ENCODE measurements around the gene TMEM165. TPM values are rescaled to one million over a fixed set of nuclear protein-coding genes. Genes with fewer than 3 reads are reported as not detected.

The TMEM165 gene
- total RNA-seq, 2 donors from 2014 or later = 75.5 to 90.1 TPM

DNA sequence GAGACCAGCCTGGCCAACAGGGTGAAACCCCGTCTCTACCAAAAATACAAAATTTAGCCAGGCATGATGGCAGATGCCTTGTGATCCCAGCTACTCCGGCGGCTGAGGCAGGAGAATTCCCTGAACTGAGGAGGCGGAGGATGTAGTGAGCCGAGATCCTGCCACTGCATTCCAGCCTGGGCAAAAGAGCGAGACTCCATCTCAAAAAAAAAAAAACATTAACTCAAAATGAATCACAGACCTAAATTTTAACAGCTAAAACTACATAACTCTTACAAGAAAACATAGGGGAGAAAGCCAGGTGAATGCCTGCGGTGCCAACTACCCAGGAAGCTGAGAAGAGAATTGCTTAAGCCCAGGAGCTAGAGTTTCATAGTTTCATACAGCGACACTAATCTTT is 54.8 kb downstream of the TMEM165 start:
- Histone ChIP-seq H3K4me3 (no peak overlapping the region), H3K27ac (no peak overlapping the region), H3K9me3 (no peaks in the 10 kb centered on the region), H3K27me3 (no peaks in the 10 kb centered on the region), H3K4me1 (no peaks in the 10 kb centered on the region), H3K36me3 (peaks cover 45% of the 10 kb centered on the region)
- TF ChIP-seq, protein P1, sequence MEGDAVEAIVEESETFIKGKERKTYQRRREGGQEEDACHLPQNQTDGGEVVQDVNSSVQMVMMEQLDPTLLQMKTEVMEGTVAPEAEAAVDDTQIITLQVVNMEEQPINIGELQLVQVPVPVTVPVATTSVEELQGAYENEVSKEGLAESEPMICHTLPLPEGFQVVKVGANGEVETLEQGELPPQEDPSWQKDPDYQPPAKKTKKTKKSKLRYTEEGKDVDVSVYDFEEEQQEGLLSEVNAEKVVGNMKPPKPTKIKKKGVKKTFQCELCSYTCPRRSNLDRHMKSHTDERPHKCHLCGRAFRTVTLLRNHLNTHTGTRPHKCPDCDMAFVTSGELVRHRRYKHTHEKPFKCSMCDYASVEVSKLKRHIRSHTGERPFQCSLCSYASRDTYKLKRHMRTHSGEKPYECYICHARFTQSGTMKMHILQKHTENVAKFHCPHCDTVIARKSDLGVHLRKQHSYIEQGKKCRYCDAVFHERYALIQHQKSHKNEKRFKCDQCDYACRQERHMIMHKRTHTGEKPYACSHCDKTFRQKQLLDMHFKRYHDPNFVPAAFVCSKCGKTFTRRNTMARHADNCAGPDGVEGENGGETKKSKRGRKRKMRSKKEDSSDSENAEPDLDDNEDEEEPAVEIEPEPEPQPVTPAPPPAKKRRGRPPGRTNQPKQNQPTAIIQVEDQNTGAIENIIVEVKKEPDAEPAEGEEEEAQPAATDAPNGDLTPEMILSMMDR (IDR thresholded peaks at IDR 0.05) = no peak
- no peak for DNase-seq (ENCODE audit: low spot score)

DNA sequence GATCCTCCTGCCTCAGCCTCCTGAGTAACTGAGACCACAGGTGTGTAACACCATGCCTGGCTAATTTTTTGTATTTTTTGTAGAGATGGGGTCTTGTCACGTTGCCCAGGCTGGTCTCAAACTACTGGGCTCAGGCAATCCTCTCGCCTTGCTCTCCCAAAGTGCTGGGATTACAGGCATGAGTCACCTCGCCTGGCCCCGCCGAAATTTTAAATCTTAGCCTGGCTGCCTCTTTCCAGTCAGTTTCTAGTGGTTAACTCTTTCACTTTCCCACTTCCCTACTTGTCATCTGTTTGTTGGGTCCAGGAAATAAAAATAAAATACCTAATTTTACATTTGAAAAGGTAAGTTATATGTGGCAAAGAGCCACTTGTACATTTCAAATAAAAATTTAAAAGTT is 62.4 kb downstream of the TMEM165 start:
- no peaks in the 10 kb centered on the region for H3K27me3 ChIP-seq
- no peak for DNase-seq (ENCODE audit: low spot score)
- H3K27ac ChIP-seq = no peak overlapping the region
- H3K4me3 ChIP-seq = no peak overlapping the region
- TF ChIP-seq, protein P1 (IDR thresholded peaks at IDR 0.05) = no peak
- H3K4me1 ChIP-seq = no peaks in the 10 kb centered on the region
- H3K36me3 ChIP-seq = peaks cover 4% of the 10 kb centered on the region
- no peaks in the 10 kb centered on the region for H3K9me3 ChIP-seq

DNA sequence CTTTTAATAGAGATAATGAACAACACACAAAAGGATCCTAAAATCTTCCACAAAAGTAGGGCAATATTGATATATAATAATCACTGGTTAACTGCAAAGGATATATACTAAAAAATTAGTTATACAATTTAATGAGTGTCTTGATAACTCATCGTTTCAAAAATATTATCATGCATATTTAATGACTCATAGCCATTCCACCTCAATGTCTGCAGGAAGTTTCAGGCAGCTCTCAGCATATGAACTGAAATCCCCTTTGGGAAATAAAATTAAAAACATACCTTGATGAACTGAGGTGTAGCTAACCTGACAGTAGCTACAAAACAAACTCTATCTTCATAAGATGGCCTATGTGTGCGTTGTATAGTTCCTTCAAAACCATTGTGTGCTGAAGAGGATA is 62.9 kb downstream of the TMEM165 start:
- Histone ChIP-seq H3K36me3 (peaks cover 4% of the 10 kb centered on the region), H3K4me1 (no peaks in the 10 kb centered on the region), H3K9me3 (no peaks in the 10 kb centered on the region), H3K27me3 (no peaks in the 10 kb centered on the region), H3K4me3 (no peak overlapping the region), H3K27ac (no peak overlapping the region)
- no peak for DNase-seq (ENCODE audit: low spot score)
- TF ChIP-seq, protein P1 (IDR thresholded peaks at IDR 0.05) = no peak

DNA sequence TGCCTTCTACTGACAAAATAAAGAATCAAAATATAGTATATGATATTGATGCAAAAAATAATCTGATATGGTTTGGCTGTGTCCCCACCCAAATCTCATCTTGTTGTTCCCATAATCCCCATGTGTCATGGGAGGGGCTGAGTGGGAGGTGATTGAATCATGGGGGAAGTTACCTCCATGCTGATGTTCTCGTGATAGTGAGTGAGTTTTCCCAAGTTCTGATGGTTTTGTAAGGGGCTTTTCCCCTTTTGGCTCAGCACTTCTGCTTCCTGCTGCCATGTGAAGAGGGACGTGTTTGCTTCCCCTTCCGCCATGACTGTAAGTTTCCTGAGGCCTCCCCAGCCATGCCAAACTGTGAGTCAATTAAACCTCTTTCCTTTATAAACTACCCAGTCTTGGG is 70.2 kb downstream of the TMEM165 start:
- TF ChIP-seq, protein P1 (IDR thresholded peaks at IDR 0.05) = no peak
- H3K9me3 ChIP-seq = no peaks in the 10 kb centered on the region
- no peak overlapping the region for H3K4me3 ChIP-seq
- no peak overlapping the region for H3K27ac ChIP-seq
- no peak for DNase-seq (ENCODE audit: low spot score)
- no peaks in the 10 kb centered on the region for H3K4me1 ChIP-seq
- no peaks in the 10 kb centered on the region for H3K27me3 ChIP-seq
- H3K36me3 ChIP-seq = peaks cover 16% of the 10 kb centered on the region

DNA sequence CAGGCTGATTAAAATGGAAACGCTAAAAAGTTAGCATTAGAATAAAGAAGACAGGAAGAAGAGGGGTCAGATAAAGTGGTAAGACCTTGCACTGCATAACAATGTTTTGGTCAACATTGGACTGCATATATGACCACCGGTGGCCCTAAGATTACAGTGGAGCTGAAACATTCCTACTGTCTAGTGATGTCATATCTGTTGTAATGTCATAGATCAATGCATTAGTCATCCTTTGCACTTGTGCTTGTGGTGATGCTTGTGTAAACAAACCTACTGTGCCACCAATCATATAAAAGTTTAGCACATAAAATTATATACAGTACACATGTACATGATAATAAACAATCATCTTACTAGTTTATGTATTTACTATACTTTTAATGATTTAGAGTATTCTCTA is 73.0 kb downstream of the TMEM165 start:
- Histone ChIP-seq H3K4me1 (no peaks in the 10 kb centered on the region), H3K4me3 (no peak overlapping the region), H3K36me3 (peaks cover 18% of the 10 kb centered on the region), H3K27ac (no peak overlapping the region), H3K27me3 (no peaks in the 10 kb centered on the region), H3K9me3 (no peaks in the 10 kb centered on the region)
- TF ChIP-seq, protein P1 (IDR thresholded peaks at IDR 0.05) = no peak
- no peak for DNase-seq (ENCODE audit: low spot score)

DNA sequence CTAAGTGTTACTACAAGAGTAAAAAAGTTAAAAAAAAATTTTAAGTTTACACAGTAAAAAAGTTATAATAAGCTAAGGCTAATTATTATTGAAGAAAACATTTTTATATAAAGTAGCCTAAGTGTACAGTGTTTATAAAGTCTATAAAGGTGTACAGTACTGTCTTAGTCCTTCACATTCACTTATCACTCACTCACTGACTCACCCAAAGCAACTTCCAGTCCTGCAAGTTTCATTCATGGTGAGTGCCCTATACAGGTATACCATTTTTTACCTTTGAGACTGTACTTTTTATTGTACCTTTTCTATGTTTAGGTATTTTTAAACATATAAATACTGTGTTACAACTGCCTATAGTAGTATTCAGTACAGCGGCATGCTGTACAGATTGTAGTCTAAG is 74.2 kb downstream of the TMEM165 start:
- TF ChIP-seq, protein P1 (IDR thresholded peaks at IDR 0.05) = no peak
- Histone ChIP-seq H3K4me1 (no peaks in the 10 kb centered on the region), H3K4me3 (no peak overlapping the region), H3K27me3 (no peaks in the 10 kb centered on the region), H3K36me3 (peaks cover 30% of the 10 kb centered on the region), H3K27ac (no peak overlapping the region), H3K9me3 (peaks cover 0 to 7% of the 10 kb centered on the region in 2 donors)
- no peak for DNase-seq (ENCODE audit: low spot score)

All from right atrium auricular region (tissue), 2 donors.